HG02678 (cell line): ENCODE results near the gene ZNF534.
"Not testable (repeated sequence)": the region's sequence is repeated elsewhere in the genome, so short reads cannot be mapped to it uniquely, and the experiment has no call there.

ENCODE experiments used
- ATAC-seq: cut with Tn5 transposase; IDR thresholded peaks from one replicate; pipeline ENCODE4 v1.9.1; 2021; ENCODE audit warnings: mild to moderate bottlenecking, moderate library complexity; ENCODE audit not compliant: unreplicated experiment

ZNF534 gene

GRCh38 chr19:52428937-52429336 lies at the start of gene ZNF534:
TSS of gene ZNF534 (plus strand) at chr19:52429148. CDS start at chr19:52431475, 2,327 bp downstream.
- no peak for ATAC-seq

GRCh38 chr19:52391135-52391534 lies 37.8 kb upstream of the ZNF534 start:
- no peak for ATAC-seq

- peak; percentile 98 for ATAC-seq
These were observed 31.5 kb upstream of the ZNF534 start, which contains the start of gene ZNF528 for GRCh38 chr19:52397310-52398080. TSS of gene ZNF528 (plus strand) at chr19:52397849. CDS start at chr19:52402014, 4,165 bp downstream.

- peak; percentile 6 for ATAC-seq
These were observed 30.9 kb upstream of the ZNF534 start for GRCh38 chr19:52398081-52398441.

GRCh38 chr19:52410276-52410675 lies 18.7 kb upstream of the ZNF534 start:
- ATAC-seq: no peak

- ATAC-seq: no peak
These were observed 13.2 kb upstream of the ZNF534 start for GRCh38 chr19:52415711-52416110.

GRCh38 chr19:52442179-52442578 lies 13.2 kb downstream of the ZNF534 start:
- ATAC-seq: no peak

- no peak for ATAC-seq
These were observed 15.6 kb downstream of the ZNF534 start for GRCh38 chr19:52444506-52444905.

GRCh38 chr19:52451241-52451640 lies 22.3 kb downstream of the ZNF534 start:
- no peak for ATAC-seq

GRCh38 chr19:52453324-52454094 lies 24.6 kb downstream of the ZNF534 start, which contains the start of gene ZNF578:
TSS of gene ZNF578 (plus strand) at chr19:52453553. CDS start at chr19:52501846, 48,293 bp downstream.
- no peak for ATAC-seq

GRCh38 chr19:52464798-52465470 lies 36.0 kb downstream of the ZNF534 start:
- ATAC-seq: no peak

- no peak for ATAC-seq
These were observed 44.9 kb downstream of the ZNF534 start for GRCh38 chr19:52473655-52474350.

- no peak for ATAC-seq
These were observed 45.6 kb downstream of the ZNF534 start for GRCh38 chr19:52474351-52475127.

GRCh38 chr19:52484111-52484743 lies 55.3 kb downstream of the ZNF534 start:
- ATAC-seq: not testable (repeated sequence)

- not testable (repeated sequence) for ATAC-seq
These were observed 56.1 kb downstream of the ZNF534 start for GRCh38 chr19:52485064-52485463.

GRCh38 chr19:52485561-52486240 lies 56.8 kb downstream of the ZNF534 start:
- ATAC-seq: not testable (repeated sequence)

GRCh38 chr19:52492201-52492993 lies 63.4 kb downstream of the ZNF534 start:
- ATAC-seq: no peak

- ATAC-seq: no peak
These were observed 64.1 kb downstream of the ZNF534 start for GRCh38 chr19:52492994-52493470.
